ENCODE measurements around the gene HS1BP3. TPM values are rescaled to one million over a fixed set of nuclear protein-coding genes. Genes with fewer than 3 reads are reported as not detected.

Gene HS1BP3
- total and polyA plus RNA-seq, 9 of the 15 experiments (the other 6 are each of a cell fraction or from before 2014, with no cell fraction given): 0.41 to 8.3 (median 5.9) TPM

- TF ChIP-seq ARID4B (CRISPR knock-in tag; IDR thresholded peaks at IDR 0.05) (peak; percentile 58; the same call in 1 of the 2 replicates), POU5F1 (IDR thresholded peaks at IDR 0.05; ENCODE audit: borderline replicate concordance, low read depth, low read length, partially characterized antibody) (no peak), CREB1 (IDR thresholded peaks at IDR 0.05) (peak; percentile 91), CREB1 (CRISPR knock-in tag; IDR thresholded peaks at IDR 0.05) (peak; percentile 89), MECOM (CRISPR knock-in tag; IDR thresholded peaks at IDR 0.05) (no peak), GABPA (tag; conservative IDR thresholded peaks at IDR 0.05; ENCODE audit: low read depth) (peak; percentile 74), POLR2H (tag; IDR thresholded peaks at IDR 0.05; ENCODE audit: low read depth) (peak; percentile 46; the same call in 1 of the 2 replicates), PCBP1 (IDR thresholded peaks at IDR 0.05; ENCODE audit: low read depth, low read length, poor library complexity, severe bottlenecking) (no peak), ZNF124 (CRISPR knock-in tag; IDR thresholded peaks at IDR 0.05) (0 out of 2 replicates have a peak, but pooled peaks have one; percentile 33), ZNF764 (CRISPR knock-in tag; IDR thresholded peaks at IDR 0.05; ENCODE audit: low read depth) (no peak), BCL6 (CRISPR knock-in tag; IDR thresholded peaks at IDR 0.05) (no peak), ESRRB (CRISPR knock-in tag; IDR thresholded peaks at IDR 0.05; ENCODE audit: borderline replicate concordance) (no peak), ZBTB1 (CRISPR knock-in tag; IDR thresholded peaks at IDR 0.05; ENCODE audit: borderline replicate concordance, low read depth) (no peak), OTX1 (CRISPR knock-in tag; IDR thresholded peaks at IDR 0.05) (no peak), TRIM24 (IDR thresholded peaks at IDR 0.05) (no peak), E2F6 (IDR thresholded peaks at IDR 0.05; ENCODE audit: borderline replicate concordance in 1 of 2, extremely low read depth in 1 of 2, insufficient read depth in 1 of 2, insufficient read length in 1 of 2, low read depth in 1 of 2, low read length in 1 of 2, poor library complexity in 1 of 2, severe bottlenecking in 1 of 2) (peak; percentile 66 to 74), SMAD3 (CRISPR knock-in tag; conservative IDR thresholded peaks at IDR 0.05) (no peak), NONO (IDR thresholded peaks at IDR 0.05; ENCODE audit: low read depth in 2 of 2, low read length in 1 of 2) (peak in 1 of 2 experiments; percentile 92; a peak in 2 of 4 replicates), TAF1 (IDR thresholded peaks at IDR 0.05; ENCODE audit: control insufficient read depth, extremely low read depth, insufficient read depth, low read length, severe bottlenecking) (peak; percentile 56), L3MBTL2 (IDR thresholded peaks at IDR 0.05) (peak; percentile 77), GATAD2B (IDR thresholded peaks at IDR 0.05; ENCODE audit: borderline replicate concordance) (peak; percentile 98)
Measured at GRCh38 chr2:20650877-20651730, at the start of gene HS1BP3 (continued).
